ENCODE data around the gene FUBP1. TPM values are rescaled to one million over a fixed set of nuclear protein-coding genes. Genes with fewer than 3 reads are reported as not detected.
"Not testable (repeated sequence)": the region's sequence is repeated elsewhere in the genome, so short reads cannot be mapped to it uniquely, and the experiment has no call there.

FUBP1 gene
- total RNA-seq, 1 donor from 2014 or later, result 88.8 TPM

DNA sequence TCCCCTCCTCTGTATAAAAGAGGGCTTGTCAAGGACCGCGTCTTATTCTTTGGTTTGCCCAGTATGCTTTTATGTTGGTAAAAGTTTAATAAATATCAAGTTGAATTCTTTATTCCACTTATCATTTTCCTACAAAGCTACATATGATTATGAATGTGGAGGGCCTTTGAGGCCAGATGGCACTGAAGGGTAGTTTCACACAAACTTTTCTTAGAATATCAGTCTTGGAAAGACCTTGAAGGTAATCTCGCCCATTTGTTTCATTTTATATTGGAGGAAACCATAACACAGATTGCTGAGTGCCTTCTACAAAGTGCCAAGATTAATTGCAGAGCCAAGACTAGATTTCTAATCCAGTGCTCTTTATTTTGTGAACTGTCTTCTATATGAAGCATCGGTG is 5.8 kb upstream of the FUBP1 start:
- TF ChIP-seq, protein P1, sequence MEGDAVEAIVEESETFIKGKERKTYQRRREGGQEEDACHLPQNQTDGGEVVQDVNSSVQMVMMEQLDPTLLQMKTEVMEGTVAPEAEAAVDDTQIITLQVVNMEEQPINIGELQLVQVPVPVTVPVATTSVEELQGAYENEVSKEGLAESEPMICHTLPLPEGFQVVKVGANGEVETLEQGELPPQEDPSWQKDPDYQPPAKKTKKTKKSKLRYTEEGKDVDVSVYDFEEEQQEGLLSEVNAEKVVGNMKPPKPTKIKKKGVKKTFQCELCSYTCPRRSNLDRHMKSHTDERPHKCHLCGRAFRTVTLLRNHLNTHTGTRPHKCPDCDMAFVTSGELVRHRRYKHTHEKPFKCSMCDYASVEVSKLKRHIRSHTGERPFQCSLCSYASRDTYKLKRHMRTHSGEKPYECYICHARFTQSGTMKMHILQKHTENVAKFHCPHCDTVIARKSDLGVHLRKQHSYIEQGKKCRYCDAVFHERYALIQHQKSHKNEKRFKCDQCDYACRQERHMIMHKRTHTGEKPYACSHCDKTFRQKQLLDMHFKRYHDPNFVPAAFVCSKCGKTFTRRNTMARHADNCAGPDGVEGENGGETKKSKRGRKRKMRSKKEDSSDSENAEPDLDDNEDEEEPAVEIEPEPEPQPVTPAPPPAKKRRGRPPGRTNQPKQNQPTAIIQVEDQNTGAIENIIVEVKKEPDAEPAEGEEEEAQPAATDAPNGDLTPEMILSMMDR (IDR thresholded peaks at IDR 0.05), result no peak
- Histone ChIP-seq H3K4me1 (peaks cover 6% of the 10 kb centered on the region), H3K36me3 (no peaks in the 10 kb centered on the region), H3K9me3 (no peaks in the 10 kb centered on the region), H3K27ac (no peak overlapping the region), H3K27me3 (no peaks in the 10 kb centered on the region), H3K4me3 (no peak overlapping the region)
- intact Hi-C loops (cut with DNase I), result no loop called here
- ATAC-seq (no peak), DNase-seq (no peak)

DNA sequence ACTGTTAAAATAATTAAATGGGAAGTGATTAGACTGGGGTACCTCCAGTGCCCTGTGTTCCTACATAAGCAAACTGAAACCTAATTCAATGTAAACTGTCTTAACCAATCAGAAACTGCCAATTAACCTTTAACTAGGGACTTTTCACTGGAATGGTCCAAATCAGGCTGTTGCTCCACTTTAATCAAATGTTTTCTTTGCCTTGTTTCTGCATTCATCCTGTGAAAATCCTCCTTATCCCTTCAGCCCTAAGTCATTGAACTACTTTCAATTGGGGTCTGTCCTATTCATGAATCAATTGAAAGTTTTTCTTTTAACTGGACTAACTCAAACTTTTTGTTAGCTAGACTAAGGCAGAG is 5.1 kb upstream of the FUBP1 start:
- intact Hi-C loops (cut with DNase I), result no loop called here
- no peak for DNase-seq
- Histone ChIP-seq H3K36me3 (no peaks in the 10 kb centered on the region), H3K27ac (no peak overlapping the region), H3K4me1 (peaks cover 6% of the 10 kb centered on the region), H3K27me3 (no peaks in the 10 kb centered on the region), H3K9me3 (no peaks in the 10 kb centered on the region), H3K4me3 (no peak overlapping the region)
- ATAC-seq, result no peak
- TF ChIP-seq, protein P1 (IDR thresholded peaks at IDR 0.05), result no peak

DNA sequence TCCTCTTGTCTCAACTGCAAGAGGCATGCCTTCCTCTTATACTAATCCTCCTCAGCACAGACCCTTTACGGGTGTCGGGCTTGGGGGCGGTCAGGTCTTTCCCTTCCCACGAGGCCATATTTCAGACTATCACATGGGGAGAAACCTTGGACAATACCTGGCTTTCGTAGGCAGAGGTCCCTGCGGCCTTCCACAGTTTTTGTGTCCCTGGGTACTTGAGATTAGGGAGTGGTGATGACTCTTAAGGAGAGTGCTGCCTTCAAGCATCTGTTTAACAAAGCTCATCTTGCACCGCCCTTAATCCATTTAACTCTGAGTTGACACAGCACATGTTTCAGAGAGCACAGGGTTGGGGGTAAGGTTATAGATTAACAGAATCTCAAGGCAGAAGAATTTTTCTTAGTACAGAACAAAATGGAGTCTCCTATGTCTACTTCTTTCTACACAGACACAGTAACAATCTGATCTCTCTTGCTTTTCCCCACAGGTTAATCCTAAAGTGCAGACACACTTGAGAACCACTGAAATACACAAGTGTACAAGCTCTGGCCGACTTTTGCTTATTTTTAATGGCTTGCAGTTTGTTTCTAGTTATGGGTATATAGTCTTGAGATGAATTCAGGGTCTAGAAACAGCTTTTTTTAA is 4.6 kb upstream of the FUBP1 start:
- H3K9me3 ChIP-seq; H3K4me1 ChIP-seq; H3K4me3 ChIP-seq; H3K36me3 ChIP-seq; intact Hi-C loops (cut with DNase I); H3K27me3 ChIP-seq; DNase-seq; H3K27ac ChIP-seq; ATAC-seq: not testable (repeated sequence)

DNA sequence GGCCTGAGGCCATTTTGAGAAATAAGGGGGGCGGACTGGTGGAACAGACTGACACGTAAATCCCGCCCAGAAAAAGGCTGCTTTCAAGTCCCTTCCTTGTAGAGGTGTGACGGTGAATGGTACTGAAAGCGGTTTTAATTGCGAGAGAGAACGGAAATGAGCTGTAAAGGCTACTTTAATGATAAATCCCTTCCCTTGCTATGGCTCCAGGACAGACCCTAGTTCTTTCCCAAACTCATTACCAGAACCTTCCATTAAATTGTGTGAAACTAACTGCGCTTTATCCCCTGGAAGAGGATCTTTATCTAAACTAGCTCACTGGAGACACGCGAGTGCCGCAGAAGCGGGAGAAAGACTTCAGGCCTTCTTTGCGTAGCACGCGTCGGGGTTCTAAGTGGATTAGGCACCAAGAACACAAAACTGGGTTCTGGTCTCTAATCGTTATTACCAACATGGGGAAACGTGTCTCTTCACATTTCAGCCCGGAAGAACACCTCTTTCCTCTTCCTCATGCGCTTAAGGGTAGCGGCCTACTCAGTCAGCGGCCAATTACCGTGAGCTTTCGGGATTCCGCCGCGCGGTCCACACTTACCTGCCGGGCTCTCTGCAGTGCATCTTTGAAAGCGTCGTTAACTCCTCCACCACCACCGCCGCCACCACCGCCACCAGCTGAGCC is 441 bp downstream of the FUBP1 start:
- ATAC-seq (peak; percentile 82), DNase-seq (no peak)
- Histone ChIP-seq H3K4me1 (peaks cover 36% of the 10 kb centered on the region), H3K27ac (peak overlapping the region; percentile 98), H3K27me3 (no peaks in the 10 kb centered on the region), H3K4me3 (peak overlapping the region; percentile 71), H3K9me3 (no peaks in the 10 kb centered on the region), H3K36me3 (peaks cover 6% of the 10 kb centered on the region)
- intact Hi-C loops (cut with DNase I), result loop anchor here (10.0 kb wide), 1 partner anchor 136 kb away; no protein-coding TSS in a partner anchor
- TF ChIP-seq, protein P1 (IDR thresholded peaks at IDR 0.05), result no peak

DNA sequence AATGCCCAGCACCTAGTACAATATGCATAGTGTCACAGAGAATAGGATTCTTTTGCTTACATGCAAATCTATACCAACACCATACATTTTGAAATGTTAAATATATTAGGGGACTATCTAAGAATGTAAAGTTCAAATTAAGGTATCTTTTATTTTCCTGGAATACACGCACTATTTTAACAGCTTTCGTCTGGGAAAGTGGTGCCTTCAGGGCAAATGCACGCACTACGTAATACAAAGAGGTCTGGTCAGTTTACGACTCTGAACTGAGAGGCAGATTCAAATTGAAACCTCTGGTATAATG is 931 bp downstream of the FUBP1 start:
- peak overlapping the region; percentile 71 for H3K4me3 ChIP-seq
- intact Hi-C loops (cut with DNase I), result loop anchor here (10.0 kb wide), 1 partner anchor 137 kb away; no protein-coding TSS in a partner anchor
- H3K27me3 ChIP-seq, result no peaks in the 10 kb centered on the region
- H3K9me3 ChIP-seq, result no peaks in the 10 kb centered on the region
- ATAC-seq (no peak), DNase-seq (no peak)
- TF ChIP-seq, protein P1 (IDR thresholded peaks at IDR 0.05), result no peak
- peak overlapping the region; percentile 98 for H3K27ac ChIP-seq
- H3K4me1 ChIP-seq, result peaks cover 36% of the 10 kb centered on the region
- H3K36me3 ChIP-seq, result peaks cover 6% of the 10 kb centered on the region

DNA sequence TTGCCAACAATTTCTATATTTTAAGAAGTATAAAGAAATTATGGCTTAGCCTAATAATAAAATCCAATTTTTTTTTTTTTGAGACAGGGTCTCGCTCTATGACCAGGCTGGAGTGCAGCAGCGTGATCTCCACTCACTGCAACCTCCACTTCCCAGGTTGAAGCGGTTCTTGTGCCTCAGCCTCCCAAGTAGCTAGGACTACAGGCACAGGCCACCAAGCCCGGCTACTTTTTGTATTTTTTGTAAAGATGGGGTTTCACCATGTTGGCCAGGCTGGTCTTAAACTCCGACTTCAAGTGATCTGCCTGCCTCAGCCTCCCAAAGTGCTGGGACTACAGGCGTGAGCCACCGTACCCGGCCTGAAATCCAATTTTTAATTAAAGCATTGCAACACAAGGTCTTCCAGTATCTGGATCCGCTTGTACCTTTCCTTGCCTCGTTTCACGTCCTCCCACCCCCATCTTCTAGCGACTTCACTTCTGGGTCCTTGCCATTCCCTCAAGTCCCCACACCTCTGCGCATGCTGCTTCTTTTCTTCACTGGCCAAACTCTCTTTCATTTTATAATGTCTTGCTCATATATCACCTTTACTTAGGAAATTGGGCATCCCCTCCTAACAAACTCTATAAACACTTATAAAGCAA is 2.3 kb downstream of the FUBP1 start:
- H3K4me3 ChIP-seq, result peak overlapping the region; percentile 71
- peaks cover 36% of the 10 kb centered on the region for H3K4me1 ChIP-seq

More for the DNA sequence above, 2.3 kb downstream of the FUBP1 start:
- intact Hi-C loops (cut with DNase I), result loop anchor here (10.0 kb wide), 1 partner anchor 138 kb away; no protein-coding TSS in a partner anchor
- Histone ChIP-seq H3K36me3 (peaks cover 11% of the 10 kb centered on the region), H3K27ac (no peak overlapping the region), H3K9me3 (no peaks in the 10 kb centered on the region), H3K27me3 (no peaks in the 10 kb centered on the region)
- TF ChIP-seq, protein P1 (IDR thresholded peaks at IDR 0.05), result no peak
- no peak for ATAC-seq
- no peak for DNase-seq

All from upper lobe of right lung (tissue), 1 donor.